A549 (cell line): ENCODE results near the gene CALN1. TPM values are rescaled to one million over a fixed set of nuclear protein-coding genes. Genes with fewer than 3 reads are reported as not detected.

ENCODE experiments used
- ATAC-seq, 2 experiments: fragments of 200-7000 bp in 1 of 2; fragments of >200 bp in 1 of 2; cut with Nextera tagmentation in 1 of 2; cut with Tn5 transposase in 1 of 2; 3 replicates each; pipeline versions ENCODE4 v1.8.0 to v1.9.1; 2018 to 2020; ENCODE audit warnings: mild to moderate bottlenecking in 1 of 2, moderate library complexity in 1 of 2
- CTCF ChIA-PET: fragments of 300-600 bp; sonication (Branson Sonifier 250); formaldehyde crosslinking; extraction: SDS; loops from one replicate; lab custom pipeline; 2021; ENCODE audit warnings: antibody characterized with exemption, inconsistent platforms; lab: Yijun Ruan, JAX
- POLR2A ChIA-PET: fragments of 350-600 bp; formaldehyde crosslinking; extraction: SDS; loops from one replicate; lab custom pipeline; 2021; ENCODE audit warnings: antibody characterized with exemption, inconsistent platforms; lab: Yijun Ruan, JAX
- DNase-seq, 2 experiments: peaks; one replicate each; pipeline versions ENCODE4 v3.0.0 to v3.0.0-alpha.2; 2011 to 2016; ENCODE audit warnings: low read depth in 1 of 2, low spot score in 1 of 2
- FAIRE-seq: peaks from 2 replicates; lab custom pipeline; 2011; peaks lifted over from hg19 to GRCh38; lab: Jason Lieb, UNC
- H3K27ac ChIP-seq, 2 experiments: fragments of >200 bp; sonication (Bioruptor Twin); formaldehyde crosslinking; 3 replicates each; pipeline ENCODE4 v1.5.1; 2016 to 2017
- H3K4me1 ChIP-seq: fragments of >200 bp; sonication (Bioruptor Twin); formaldehyde crosslinking; 3 replicates; pipeline ENCODE4 v1.6.1; 2016
- H3K4me2 ChIP-seq: fragments of >200 bp; sonication (Bioruptor Twin); formaldehyde crosslinking; 3 replicates; pipeline ENCODE4 v1.6.1; 2016
- H3K4me3 ChIP-seq: fragments of >200 bp; sonication (Bioruptor Twin); formaldehyde crosslinking; 3 replicates; pipeline ENCODE4 v1.5.1; 2016
- H3K9me3 ChIP-seq: fragments of >200 bp; sonication (Bioruptor Twin); formaldehyde crosslinking; 3 replicates; pipeline ENCODE4 v1.6.1; 2016
- CBX8 ChIP-seq: fragments of 200-600 bp; sonication (generic); IDR thresholded peaks from 2 replicates; pipeline ENCODE4 v1.6.1; 2016
- EP300 ChIP-seq, 2 experiments: fragments of >200 bp; sonication (Bioruptor Twin); formaldehyde crosslinking; IDR thresholded peaks; 2 replicates in 1 of 2; 3 replicates in 1 of 2; pipeline ENCODE4 v1.6.1; 2016 to 2017
- FOSL2 ChIP-seq, 2 experiments: fragments of 450-650 bp in 1 of 2; fragments of >200 bp in 1 of 2; sonication (Bioruptor Twin) in 1 of 2; formaldehyde crosslinking; IDR thresholded peaks; 2 replicates each; pipeline versions ENCODE4 v1.5.0 to v1.6.1; 2016 to 2020; ENCODE audit warnings: mild to moderate bottlenecking in 1 of 2, moderate library complexity in 1 of 2
- FOXS1 ChIP-seq: fragments of 250-450 bp; sonication (Bioruptor Pico); IDR thresholded peaks from 2 replicates; pipeline ENCODE4 v1.5.0; 2020; ENCODE audit warnings: mild to moderate bottlenecking, moderate library complexity
- GATA3 ChIP-seq: IDR thresholded peaks from 2 replicates; pipeline ENCODE4 v1.6.1; 2012; ENCODE audit warnings: borderline replicate concordance
- KDM5A ChIP-seq: fragments of 200-600 bp; sonication (generic); IDR thresholded peaks from 2 replicates; pipeline ENCODE4 v1.6.1; 2016; ENCODE audit warnings: antibody characterized with exemption, mild to moderate bottlenecking
- MAZ ChIP-seq: fragments of 150-350 bp; IDR thresholded peaks from 2 replicates; pipeline ENCODE4 v1.6.1; 2014; ENCODE audit warnings: antibody characterized with exemption, low read depth, low read length, borderline replicate concordance
- NFE2L2 ChIP-seq: fragments of 150-350 bp; conservative IDR thresholded peaks from 2 replicates; pipeline ENCODE4 v1.6.1; 2014; ENCODE audit warnings: low read length
- POLR2A ChIP-seq: IDR thresholded peaks from 2 replicates; pipeline ENCODE4 v1.6.1; 2012; ENCODE audit warnings: mild to moderate bottlenecking, low read length
- RAD21 ChIP-seq, 2 experiments: fragments of >200 bp in 1 of 2; sonication (Bioruptor Twin) in 1 of 2; formaldehyde crosslinking in 1 of 2; IDR thresholded peaks in 1 of 2; conservative IDR thresholded peaks in 1 of 2; 2 replicates in 1 of 2; 3 replicates in 1 of 2; pipeline ENCODE4 v1.6.1; 2012 to 2018; ENCODE audit warnings: inconsistent platforms in 1 of 2
- RARB ChIP-seq: fragments of 250-450 bp; sonication (Bioruptor Pico); IDR thresholded peaks from 2 replicates; pipeline ENCODE4 v1.8.0; 2021; ENCODE audit warnings: mild to moderate bottlenecking, moderate library complexity
- RFX5 ChIP-seq: fragments of 450-650 bp; IDR thresholded peaks from 2 replicates; pipeline ENCODE4 v1.7.1; 2014; ENCODE audit warnings: antibody characterized with exemption, mild to moderate bottlenecking, moderate library complexity
- SREBF2 ChIP-seq: fragments of 450-650 bp; IDR thresholded peaks from 2 replicates; pipeline ENCODE4 v1.6.1; 2014; ENCODE audit warnings: mild to moderate bottlenecking, moderate library complexity
- TFCP2L1 ChIP-seq: fragments of 250-450 bp; sonication (Bioruptor Pico); IDR thresholded peaks from 2 replicates; pipeline ENCODE4 v1.5.0; 2021; ENCODE audit warnings: mild to moderate bottlenecking
- USF2 ChIP-seq: fragments of 450-650 bp; IDR thresholded peaks from 2 replicates; pipeline ENCODE4 v1.6.1; 2014; ENCODE audit warnings: antibody characterized with exemption
- ZC3H11A ChIP-seq: fragments of 450-650 bp; IDR thresholded peaks from 2 replicates; pipeline ENCODE4 v1.6.1; 2014; ENCODE audit warnings: antibody characterized with exemption, mild to moderate bottlenecking
- ZFP36 ChIP-seq: fragments of 450-650 bp; IDR thresholded peaks from 2 replicates; pipeline ENCODE4 v1.6.1; 2014; ENCODE audit warnings: borderline replicate concordance; ENCODE audit not compliant: partially characterized antibody
- WGBS: methylation state at CpG from one replicate; pipeline ENCODE4 v1.1.6; 2017; ENCODE audit errors: missing lambda C conversion rate; 5-methylcytosine and 5-hydroxymethylcytosine counted together
- polyA plus RNA-seq, 4 experiments: library from polyadenylated mRNA; depleted of rRNA in 3 of 4; stranded (reverse); fragments of >200 nt; fragmentation: RNase III in 1 of 4; extraction: RNeasy Plus Mini Kit Qiagen cat#74134 plus additional on column Dnase treatment in 1 of 4; gene quantifications; 2 replicates in 3 of 4; 3 replicates in 1 of 4; pipeline ENCODE4 v1.2.3, GENCODE V29; 2011 to 2017
- TF ChIP-seq, protein P1 (sequence below): fragments of >200 bp; sonication (Bioruptor Twin); formaldehyde crosslinking; IDR thresholded peaks from 3 replicates; pipeline ENCODE4 v1.6.1; 2016
- TF ChIP-seq, protein P2 (sequence below): fragments of 150-350 bp; IDR thresholded peaks from 2 replicates; pipeline ENCODE4 v1.6.1; 2014; ENCODE audit warnings: low read depth, mild to moderate bottlenecking, low read length
- TF ChIP-seq, protein P3 (sequence below): fragments of 250-450 bp; sonication (Bioruptor Pico); IDR thresholded peaks from 2 replicates; pipeline ENCODE4 v1.5.0; 2021; ENCODE audit warnings: mild to moderate bottlenecking, moderate library complexity, borderline replicate concordance

CALN1 gene
- polyA plus RNA-seq, 2 of the 4 experiments (the other 2 are of a cell fraction): not detected

- no peak for FAIRE-seq
- no peak for DNase-seq
- 8% methylated on average over 5 of the region's 5 CpGs for WGBS
- no peak for ATAC-seq
- H3K4me3 ChIP-seq: no peak overlapping the region
- H3K9me3 ChIP-seq: no peaks in the 10 kb centered on the region
- no peak overlapping the region for H3K27ac ChIP-seq
- H3K4me2 ChIP-seq: no peak overlapping the region
- POLR2A ChIA-PET: no interaction called here
- TF ChIP-seq MAZ: no peak
- TF ChIP-seq, protein P1, sequence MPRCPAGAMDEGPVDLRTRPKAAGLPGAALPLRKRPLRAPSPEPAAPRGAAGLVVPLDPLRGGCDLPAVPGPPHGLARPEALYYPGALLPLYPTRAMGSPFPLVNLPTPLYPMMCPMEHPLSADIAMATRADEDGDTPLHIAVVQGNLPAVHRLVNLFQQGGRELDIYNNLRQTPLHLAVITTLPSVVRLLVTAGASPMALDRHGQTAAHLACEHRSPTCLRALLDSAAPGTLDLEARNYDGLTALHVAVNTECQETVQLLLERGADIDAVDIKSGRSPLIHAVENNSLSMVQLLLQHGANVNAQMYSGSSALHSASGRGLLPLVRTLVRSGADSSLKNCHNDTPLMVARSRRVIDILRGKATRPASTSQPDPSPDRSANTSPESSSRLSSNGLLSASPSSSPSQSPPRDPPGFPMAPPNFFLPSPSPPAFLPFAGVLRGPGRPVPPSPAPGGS: no peak
- no peak for TF ChIP-seq POLR2A
- TF ChIP-seq NFE2L2: no peak
- H3K4me1 ChIP-seq: no peaks in the 10 kb centered on the region
- CTCF ChIA-PET: interaction anchor here (1.0 kb wide), 1 partner anchor 58 kb away, joined by 3 read pairs; no protein-coding TSS in a partner anchor
Observed at GRCh38 chr7:72435925-72436480, 23.9 kb upstream of the CALN1 start.

DNA sequence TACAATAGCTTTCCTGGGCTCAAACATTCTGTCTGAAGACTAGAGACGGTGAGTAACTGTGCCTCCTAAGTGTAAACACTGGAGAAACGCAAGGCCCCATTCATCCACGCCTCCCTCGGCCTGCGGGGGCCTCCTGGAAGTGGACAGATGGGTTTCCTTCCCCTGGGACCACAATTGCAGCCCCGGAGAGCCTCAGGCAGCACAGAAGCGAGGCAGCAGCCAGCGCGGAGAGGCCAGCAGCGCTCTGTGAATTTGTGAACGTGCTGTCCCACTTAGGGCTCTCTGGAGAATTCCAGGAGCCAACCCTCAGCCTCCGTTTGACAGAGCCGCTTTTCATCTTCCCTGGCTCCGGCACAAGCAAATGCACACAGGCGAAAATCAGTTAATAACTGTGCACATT is 23.2 kb upstream of the CALN1 start:
- no peak for FAIRE-seq
- no peaks in the 10 kb centered on the region for H3K4me1 ChIP-seq
- DNase-seq: no peak
- CTCF ChIA-PET: interaction anchor here (1.0 kb wide), 1 partner anchor 59 kb away, joined by 3 read pairs; no protein-coding TSS in a partner anchor
- no peak for TF ChIP-seq TFCP2L1 (CRISPR knock-in tag)
- TF ChIP-seq RFX5: no peak
- TF ChIP-seq GATA3: no peak
- TF ChIP-seq, protein P2, sequence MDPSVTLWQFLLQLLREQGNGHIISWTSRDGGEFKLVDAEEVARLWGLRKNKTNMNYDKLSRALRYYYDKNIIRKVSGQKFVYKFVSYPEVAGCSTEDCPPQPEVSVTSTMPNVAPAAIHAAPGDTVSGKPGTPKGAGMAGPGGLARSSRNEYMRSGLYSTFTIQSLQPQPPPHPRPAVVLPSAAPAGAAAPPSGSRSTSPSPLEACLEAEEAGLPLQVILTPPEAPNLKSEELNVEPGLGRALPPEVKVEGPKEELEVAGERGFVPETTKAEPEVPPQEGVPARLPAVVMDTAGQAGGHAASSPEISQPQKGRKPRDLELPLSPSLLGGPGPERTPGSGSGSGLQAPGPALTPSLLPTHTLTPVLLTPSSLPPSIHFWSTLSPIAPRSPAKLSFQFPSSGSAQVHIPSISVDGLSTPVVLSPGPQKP: no peak
- TF ChIP-seq, all 56 proteins: peak for 0
- no peak overlapping the region for H3K4me2 ChIP-seq
- no peak overlapping the region for H3K4me3 ChIP-seq
- no peak for ATAC-seq
- H3K27ac ChIP-seq: no peak overlapping the region
- no peaks in the 10 kb centered on the region for H3K9me3 ChIP-seq
- POLR2A ChIA-PET: no interaction called here
- 21% methylated on average over 15 of the region's 15 CpGs for WGBS

DNA sequence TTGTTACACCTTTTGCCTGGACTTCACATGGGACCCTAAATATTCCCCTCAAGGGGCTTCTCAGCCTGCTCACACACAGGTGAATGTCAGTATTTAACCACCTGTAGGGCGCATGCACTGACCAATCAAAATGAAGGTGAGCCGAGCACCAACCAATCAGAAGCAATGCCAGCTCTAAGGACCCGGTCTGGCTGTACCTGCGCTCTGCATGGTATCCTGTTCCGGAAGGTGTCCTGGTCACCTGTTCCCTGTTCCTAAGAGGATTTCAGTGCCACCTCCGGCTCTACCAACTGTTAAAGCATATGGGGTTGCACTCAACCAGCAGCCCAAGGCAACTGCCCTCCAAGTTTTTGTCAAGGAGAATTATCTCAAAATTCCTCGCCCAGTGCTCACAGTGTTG is 18.4 kb upstream of the CALN1 start:
- no peak overlapping the region for H3K4me2 ChIP-seq
- ChIA-PET POLR2A (no interaction called here), CTCF (no interaction called here)
- H3K4me3 ChIP-seq: no peak overlapping the region
- DNase-seq (no peak), FAIRE-seq (no peak), ATAC-seq (no peak)
- TF ChIP-seq ZFP36: no peak
- TF ChIP-seq, protein P1: no peak
- 44% methylated on average over 7 of the region's 7 CpGs for WGBS
- no peaks in the 10 kb centered on the region for H3K4me1 ChIP-seq
- H3K9me3 ChIP-seq: no peaks in the 10 kb centered on the region
- no peak overlapping the region for H3K27ac ChIP-seq

DNA sequence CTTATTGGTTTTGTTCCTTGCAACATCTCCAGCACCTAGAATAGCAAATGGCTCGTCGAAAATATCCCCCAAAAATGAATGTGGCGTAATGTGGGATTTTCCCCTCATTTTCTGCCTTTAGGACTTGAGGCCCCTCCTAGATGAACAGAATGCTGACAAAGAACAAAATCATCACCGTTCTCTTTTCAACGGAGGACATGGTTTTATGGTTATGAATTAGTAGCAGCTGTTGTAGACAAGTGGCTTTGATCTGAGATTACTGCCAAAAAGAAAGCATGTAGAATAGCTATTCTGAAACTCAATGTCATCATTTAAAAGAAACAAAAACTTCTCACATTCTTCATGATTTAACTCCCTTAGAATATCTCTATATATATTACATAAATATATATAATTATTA is 17.2 kb upstream of the CALN1 start:
- Histone ChIP-seq H3K4me1 (no peaks in the 10 kb centered on the region), H3K27ac (no peak overlapping the region), H3K4me2 (no peak overlapping the region)
- CTCF ChIA-PET: no interaction called here
- FAIRE-seq (no peak), ATAC-seq (no peak)
- WGBS: 48% methylated on average over 5 of the region's 5 CpGs
- no peak for TF ChIP-seq RAD21 (conservative IDR thresholded peaks at IDR 0.05 in 1 of 2, IDR thresholded peaks at IDR 0.05 in 1 of 2)
- no peak for TF ChIP-seq TFCP2L1 (CRISPR knock-in tag)
- TF ChIP-seq USF2: no peak
- TF ChIP-seq FOXS1 (CRISPR knock-in tag): no peak
- no peak for TF ChIP-seq ZC3H11A
- TF ChIP-seq, protein P3, sequence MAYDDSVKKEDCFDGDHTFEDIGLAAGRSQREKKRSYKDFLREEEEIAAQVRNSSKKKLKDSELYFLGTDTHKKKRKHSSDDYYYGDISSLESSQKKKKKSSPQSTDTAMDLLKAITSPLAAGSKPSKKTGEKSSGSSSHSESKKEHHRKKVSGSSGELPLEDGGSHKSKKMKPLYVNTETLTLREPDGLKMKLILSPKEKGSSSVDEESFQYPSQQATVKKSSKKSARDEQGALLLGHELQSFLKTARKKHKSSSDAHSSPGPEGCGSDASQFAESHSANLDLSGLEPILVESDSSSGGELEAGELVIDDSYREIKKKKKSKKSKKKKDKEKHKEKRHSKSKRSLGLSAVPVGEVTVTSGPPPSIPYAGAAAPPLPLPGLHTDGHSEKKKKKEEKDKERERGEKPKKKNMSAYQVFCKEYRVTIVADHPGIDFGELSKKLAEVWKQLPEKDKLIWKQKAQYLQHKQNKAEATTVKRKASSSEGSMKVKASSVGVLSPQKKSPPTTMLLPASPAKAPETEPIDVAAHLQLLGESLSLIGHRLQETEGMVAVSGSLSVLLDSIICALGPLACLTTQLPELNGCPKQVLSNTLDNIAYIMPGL (CRISPR knock-in tag): no peak
- no peak for TF ChIP-seq RARB (CRISPR knock-in tag)
- TF ChIP-seq KDM5A: no peak
- TF ChIP-seq EP300 (IDR thresholded peaks at IDR 0.05): no peak
- TF ChIP-seq SREBF2: no peak
- TF ChIP-seq POLR2A: no peak
- no peak for TF ChIP-seq GATA3
- TF ChIP-seq FOSL2 (IDR thresholded peaks at IDR 0.05): no peak
- TF ChIP-seq FOSL2 (CRISPR knock-in tag; IDR thresholded peaks at IDR 0.05): no peak
- TF ChIP-seq CBX8: no peak
- TF ChIP-seq, all 56 proteins: peak for 0
- POLR2A ChIA-PET: no interaction called here
- Histone ChIP-seq H3K4me3 (no peak overlapping the region), H3K9me3 (no peaks in the 10 kb centered on the region)
- no peak for DNase-seq
